ENCODE data around the gene PLEKHG4. TPM values are rescaled to one million over a fixed set of nuclear protein-coding genes. Genes with fewer than 3 reads are reported as not detected.

The PLEKHG4 gene
- total RNA-seq, 1 experiment from 2014 or later: 12.9 TPM

GRCh38 chr16:67255553-67256221 lies 23.6 kb upstream of the PLEKHG4 start:
- in situ Hi-C loops (cut with HindIII; ENCODE audit: low pct_unique_long_range_greater_than_20kb, low sequenced_read_pairs): no loop called here
- DNase-seq (ENCODE audit: low read depth, low spot score): no peak

- no peak for DNase-seq (ENCODE audit: low read depth, low spot score)
- in situ Hi-C loops (cut with HindIII; ENCODE audit: low pct_unique_long_range_greater_than_20kb, low sequenced_read_pairs): no loop called here
Observed at GRCh38 chr16:67256701-67257230, 22.6 kb upstream of the PLEKHG4 start.

- no peak for DNase-seq (ENCODE audit: low read depth, low spot score)
- in situ Hi-C loops (cut with HindIII; ENCODE audit: low pct_unique_long_range_greater_than_20kb, low sequenced_read_pairs): no loop called here
Observed at GRCh38 chr16:67257486-67258160, 21.7 kb upstream of the PLEKHG4 start.

- no peak for DNase-seq (ENCODE audit: low read depth, low spot score)
- in situ Hi-C loops (cut with HindIII; ENCODE audit: low pct_unique_long_range_greater_than_20kb, low sequenced_read_pairs): no loop called here
Observed at GRCh38 chr16:67258161-67258835, 21.0 kb upstream of the PLEKHG4 start.

GRCh38 chr16:67259705-67260104 lies 19.6 kb upstream of the PLEKHG4 start:
- in situ Hi-C loops (cut with HindIII; ENCODE audit: low pct_unique_long_range_greater_than_20kb, low sequenced_read_pairs): no loop called here
- DNase-seq (ENCODE audit: low read depth, low spot score): no peak

GRCh38 chr16:67260426-67261063 lies 18.8 kb upstream of the PLEKHG4 start:
- in situ Hi-C loops (cut with HindIII; ENCODE audit: low pct_unique_long_range_greater_than_20kb, low sequenced_read_pairs): no loop called here
- DNase-seq (ENCODE audit: low read depth, low spot score): peak; percentile 53

- no peak for DNase-seq (ENCODE audit: low read depth, low spot score)
- in situ Hi-C loops (cut with HindIII; ENCODE audit: low pct_unique_long_range_greater_than_20kb, low sequenced_read_pairs): no loop called here
Observed at GRCh38 chr16:67263201-67263600, 16.1 kb upstream of the PLEKHG4 start.

- no peak for DNase-seq (ENCODE audit: low read depth, low spot score)
- in situ Hi-C loops (cut with HindIII; ENCODE audit: low pct_unique_long_range_greater_than_20kb, low sequenced_read_pairs): no loop called here
Observed at GRCh38 chr16:67264277-67264676, 15.1 kb upstream of the PLEKHG4 start.

GRCh38 chr16:67264866-67265265 lies 14.5 kb upstream of the PLEKHG4 start:
- no peak for DNase-seq (ENCODE audit: low read depth, low spot score)
- in situ Hi-C loops (cut with HindIII; ENCODE audit: low pct_unique_long_range_greater_than_20kb, low sequenced_read_pairs): no loop called here

GRCh38 chr16:67265834-67266233 lies 13.5 kb upstream of the PLEKHG4 start:
- no peak for DNase-seq (ENCODE audit: low read depth, low spot score)
- in situ Hi-C loops (cut with HindIII; ENCODE audit: low pct_unique_long_range_greater_than_20kb, low sequenced_read_pairs): no loop called here

GRCh38 chr16:67268136-67268579 lies 11.2 kb upstream of the PLEKHG4 start:
- no peak for DNase-seq (ENCODE audit: low read depth, low spot score)
- in situ Hi-C loops (cut with HindIII; ENCODE audit: low pct_unique_long_range_greater_than_20kb, low sequenced_read_pairs): no loop called here

- no peak for DNase-seq (ENCODE audit: low read depth, low spot score)
- in situ Hi-C loops (cut with HindIII; ENCODE audit: low pct_unique_long_range_greater_than_20kb, low sequenced_read_pairs): no loop called here
Observed at GRCh38 chr16:67269766-67270165, 9.6 kb upstream of the PLEKHG4 start.

GRCh38 chr16:67270931-67271338 lies 8.4 kb upstream of the PLEKHG4 start:
- no peak for DNase-seq (ENCODE audit: low read depth, low spot score)
- in situ Hi-C loops (cut with HindIII; ENCODE audit: low pct_unique_long_range_greater_than_20kb, low sequenced_read_pairs): no loop called here

GRCh38 chr16:67271446-67271845 lies 7.9 kb upstream of the PLEKHG4 start:
- in situ Hi-C loops (cut with HindIII; ENCODE audit: low pct_unique_long_range_greater_than_20kb, low sequenced_read_pairs): no loop called here
- DNase-seq (ENCODE audit: low read depth, low spot score): no peak

- in situ Hi-C loops (cut with HindIII; ENCODE audit: low pct_unique_long_range_greater_than_20kb, low sequenced_read_pairs): no loop called here
- no peak for DNase-seq (ENCODE audit: low read depth, low spot score)
Observed at GRCh38 chr16:67275321-67275720, 4.0 kb upstream of the PLEKHG4 start.

GRCh38 chr16:67277294-67277998 lies 1.9 kb upstream of the PLEKHG4 start:
- DNase-seq (ENCODE audit: low read depth, low spot score): no peak
- in situ Hi-C loops (cut with HindIII; ENCODE audit: low pct_unique_long_range_greater_than_20kb, low sequenced_read_pairs): no loop called here

- no peak for DNase-seq (ENCODE audit: low read depth, low spot score)
Observed at GRCh38 chr16:67277999-67278772, 1.1 kb upstream of the PLEKHG4 start.

More at GRCh38 chr16:67277999-67278772, 1.1 kb upstream of the PLEKHG4 start:
- in situ Hi-C loops (cut with HindIII; ENCODE audit: low pct_unique_long_range_greater_than_20kb, low sequenced_read_pairs): no loop called here

All from SK-MEL-5 (cell line).